Fibroblast of skin of right biceps (primary cell): ENCODE data around the gene LINC01488.

ENCODE experiments used
- DNase-seq: peaks from one replicate; pipeline ENCODE4 v3.0.0-alpha.2; 2013

Gene LINC01488

DNA sequence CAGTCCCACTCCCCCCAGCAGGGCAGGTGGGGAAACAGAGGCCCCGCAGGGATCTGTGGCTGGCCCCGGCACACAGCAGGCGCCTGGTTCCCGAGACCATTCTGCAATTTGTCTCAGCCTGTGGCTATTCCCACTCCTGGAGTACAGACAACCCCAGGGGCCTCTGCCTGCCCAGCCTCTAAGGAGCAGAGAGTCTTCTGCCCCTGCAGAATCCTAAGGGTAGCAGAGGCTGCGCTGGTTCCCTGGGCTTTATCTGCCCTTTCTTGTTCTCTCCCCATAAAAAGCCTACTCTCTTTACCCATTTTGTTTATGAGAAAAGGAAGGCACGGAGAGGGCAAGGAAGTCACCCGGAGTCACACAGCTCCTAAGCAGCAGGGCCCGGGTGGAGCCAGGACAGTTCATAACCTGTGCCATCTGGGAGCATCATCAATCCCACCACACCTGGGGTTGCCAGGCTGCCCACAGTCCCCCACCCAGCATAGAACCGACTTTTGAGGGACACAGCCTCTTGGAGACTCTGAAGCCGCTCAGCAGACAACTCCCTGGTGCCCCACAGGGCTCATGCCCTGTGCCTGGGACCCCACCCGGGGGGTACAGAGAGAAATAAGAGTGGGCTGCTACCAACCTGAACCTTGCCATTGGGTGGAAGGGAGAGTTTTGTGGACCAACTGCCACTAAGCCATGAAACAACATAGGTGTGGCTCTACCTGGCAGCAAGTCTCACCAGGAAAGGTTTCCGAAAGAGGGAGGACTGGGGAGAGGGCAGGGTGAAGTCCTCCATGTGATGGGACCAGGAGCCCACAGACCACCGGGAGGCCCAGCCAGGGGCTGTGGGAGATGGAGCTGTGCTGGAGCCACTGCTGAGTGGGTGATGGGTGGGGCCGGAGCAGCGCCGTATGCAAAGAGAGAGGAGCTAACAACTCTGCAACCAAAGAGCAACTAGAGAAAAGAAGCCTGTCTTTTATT is 17.2 kb upstream of the LINC01488 start:
- no peak for DNase-seq

DNA sequence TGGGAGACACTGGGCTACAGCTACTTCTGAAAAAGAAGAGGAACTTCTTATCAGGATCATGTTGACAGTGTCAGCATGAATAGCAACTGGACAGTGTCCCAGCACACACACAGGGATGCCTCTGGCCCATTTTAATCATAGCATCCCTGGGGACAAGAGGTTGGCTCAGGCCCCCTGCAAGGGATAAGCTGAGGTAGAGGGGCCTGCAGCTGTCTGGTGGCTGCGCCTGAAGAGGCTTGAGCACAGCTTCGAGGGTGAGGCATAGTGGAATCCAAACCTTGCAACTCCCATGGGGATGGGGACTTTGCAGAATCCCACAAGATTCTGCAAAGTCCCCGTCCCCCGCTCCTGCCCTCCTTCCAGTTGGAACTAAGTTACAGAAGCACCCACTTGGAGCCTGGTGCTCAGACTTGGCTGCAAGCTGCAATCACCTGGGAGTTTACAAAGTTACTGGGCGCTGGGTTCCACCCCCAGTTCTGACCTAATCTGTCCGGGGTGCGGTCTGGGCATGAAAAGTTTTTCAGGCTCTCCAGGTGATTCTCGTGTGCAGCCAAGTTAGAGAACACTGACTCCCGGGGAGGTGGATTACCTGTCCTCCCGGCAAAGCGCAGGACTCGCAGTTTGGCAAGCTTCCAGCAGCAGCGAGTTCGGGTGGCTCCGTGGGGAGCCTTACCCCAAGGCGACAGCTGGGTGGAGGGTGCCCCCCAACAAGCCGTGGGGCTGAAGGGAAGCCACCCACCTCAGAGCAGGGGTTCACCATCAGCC is 16.0 kb upstream of the LINC01488 start:
- no peak for DNase-seq

DNA sequence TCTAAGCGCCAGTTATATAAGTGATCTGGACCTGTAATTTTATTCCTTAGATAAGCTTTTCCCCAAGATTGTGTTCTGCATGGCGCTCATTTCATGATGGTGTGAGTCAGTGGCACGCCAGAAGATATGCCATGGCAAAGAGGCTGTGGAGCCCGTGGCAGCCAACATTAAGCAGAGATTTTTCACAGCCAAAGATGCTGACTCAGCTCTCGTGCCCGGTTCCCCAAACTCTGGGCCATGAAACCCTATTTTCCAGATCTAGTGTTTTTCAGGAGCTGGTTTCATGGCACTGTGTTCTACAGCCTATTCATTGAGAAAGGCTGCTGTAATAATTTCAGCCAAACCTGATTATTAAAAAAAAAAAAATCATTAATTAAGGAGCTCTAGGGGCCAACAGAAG is 15.4 kb upstream of the LINC01488 start:
- DNase-seq, result no peak

DNA sequence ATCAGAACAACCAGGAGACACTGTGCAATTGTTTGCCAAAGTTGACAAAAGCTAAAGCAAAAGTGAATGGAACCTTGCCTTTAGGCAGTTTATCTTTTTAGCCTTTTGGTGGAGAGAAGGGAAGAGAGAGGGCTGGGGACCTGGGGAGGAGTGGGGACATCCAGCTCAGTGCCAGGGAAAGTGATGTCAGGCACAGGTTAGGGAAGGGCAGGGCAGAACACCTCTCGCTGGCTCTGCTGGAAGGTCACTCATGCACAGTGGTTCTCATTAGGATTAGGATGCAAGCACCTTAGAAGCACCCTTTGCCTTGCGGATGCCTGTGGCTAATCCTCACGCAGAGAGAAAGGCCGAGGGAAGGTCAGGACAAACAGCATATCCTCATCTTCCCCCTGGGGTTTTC is 14.3 kb upstream of the LINC01488 start:
- DNase-seq, result no peak

DNA sequence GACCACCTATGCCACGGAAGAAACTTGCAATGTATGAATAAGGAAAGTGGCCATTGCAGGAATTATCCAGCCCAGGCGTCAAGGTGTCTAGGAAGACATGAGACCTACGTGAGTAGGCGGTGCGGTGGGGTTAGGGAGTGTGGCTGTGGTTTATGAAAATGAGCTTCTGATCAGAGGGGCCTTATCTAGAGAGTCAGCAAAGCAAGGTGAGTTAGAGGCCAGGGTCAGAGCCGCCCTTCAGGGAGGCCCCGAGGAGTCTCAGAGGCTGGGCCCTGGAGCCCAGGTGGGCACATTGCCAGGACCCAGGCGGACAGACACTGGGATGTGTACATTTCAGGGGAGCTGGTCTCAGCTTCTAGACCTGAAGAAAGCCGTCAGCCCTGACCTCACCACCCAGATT is 13.8 kb upstream of the LINC01488 start:
- DNase-seq, result no peak

DNA sequence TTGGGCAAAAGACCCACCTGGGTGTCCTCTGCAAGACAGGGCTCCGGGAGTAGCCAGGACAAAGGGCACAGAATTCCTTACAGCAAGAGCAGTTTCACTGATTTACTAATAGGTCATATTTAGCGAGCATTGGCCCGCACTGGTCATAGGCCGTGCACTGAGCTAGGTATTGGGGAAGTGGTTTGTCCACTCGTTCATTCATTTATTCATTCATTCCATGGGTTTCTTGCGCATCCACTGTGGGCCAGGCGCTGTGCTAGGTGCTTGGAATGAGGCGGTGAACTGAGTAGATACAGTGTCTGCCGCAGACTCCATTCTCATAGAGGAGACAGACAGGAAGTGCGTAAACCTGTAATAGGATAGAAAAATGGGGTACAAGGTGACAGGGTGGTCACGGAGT is 13.2 kb upstream of the LINC01488 start:
- DNase-seq, result no peak

DNA sequence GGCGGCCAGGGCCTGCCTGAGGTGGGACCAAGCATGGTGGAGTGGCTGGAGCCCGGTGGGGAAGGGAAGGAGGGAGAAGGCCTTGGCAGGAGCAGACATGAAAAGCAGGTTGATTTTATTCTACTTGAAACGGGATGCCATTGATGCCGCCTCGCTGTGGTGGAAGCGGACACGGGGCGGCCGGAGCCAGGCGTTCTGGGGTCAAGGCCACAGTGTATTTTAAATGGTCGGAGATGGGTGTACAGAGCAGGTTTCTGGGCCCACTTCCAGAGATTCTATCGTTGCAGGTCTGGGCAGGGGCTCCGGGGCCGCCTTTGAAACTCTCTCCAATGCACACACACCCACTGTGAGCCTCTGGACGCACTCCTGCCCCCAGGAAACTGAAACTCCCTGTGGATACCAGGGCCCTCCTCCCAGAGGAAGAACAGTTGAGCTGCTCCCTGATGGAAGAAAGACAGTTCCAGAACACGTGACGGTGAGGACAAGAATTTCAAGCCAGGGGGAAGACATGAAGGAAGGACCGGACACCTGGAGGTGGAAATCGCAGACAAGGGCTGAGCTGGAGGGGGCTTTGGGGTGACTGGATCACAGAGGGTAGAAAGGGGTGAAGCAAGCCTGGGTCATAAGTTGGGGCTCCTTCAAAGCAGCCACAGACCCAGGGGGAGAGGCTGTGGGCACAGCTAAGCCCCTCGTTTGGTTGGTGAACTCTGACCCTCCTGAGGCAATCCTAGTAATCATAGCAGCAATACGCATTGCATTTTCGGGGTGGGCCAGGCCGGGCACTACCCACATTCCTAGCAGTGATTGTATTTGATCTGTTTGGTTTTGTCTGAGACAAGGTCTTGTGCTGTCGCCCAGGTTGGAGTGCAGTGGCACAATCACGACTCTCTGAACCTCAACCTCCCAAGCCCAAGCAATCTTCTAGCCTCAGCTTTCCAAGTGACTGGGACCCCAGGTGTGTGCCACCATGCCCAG is 12.3 kb upstream of the LINC01488 start:
- no peak for DNase-seq

DNA sequence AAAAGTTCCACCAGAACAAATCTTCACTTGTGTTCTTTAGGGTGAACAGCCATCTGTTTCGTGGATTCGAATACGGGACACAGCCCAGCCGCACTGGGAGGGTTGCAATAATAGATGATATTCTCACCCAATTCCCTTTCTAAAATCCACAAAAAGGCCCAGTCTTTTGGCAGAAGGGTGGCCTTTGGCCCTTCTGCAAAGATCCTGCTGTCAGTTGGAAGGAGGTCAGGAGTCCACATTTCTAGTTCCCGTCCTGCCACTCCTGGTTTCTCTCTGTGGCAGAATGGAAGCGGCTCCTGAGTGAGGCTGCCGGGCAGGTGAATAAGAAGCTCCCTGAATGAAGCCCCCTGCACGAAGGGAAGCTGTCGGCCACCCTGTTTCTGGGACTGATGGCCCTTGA is 11.2 kb upstream of the LINC01488 start:
- no peak for DNase-seq

DNA sequence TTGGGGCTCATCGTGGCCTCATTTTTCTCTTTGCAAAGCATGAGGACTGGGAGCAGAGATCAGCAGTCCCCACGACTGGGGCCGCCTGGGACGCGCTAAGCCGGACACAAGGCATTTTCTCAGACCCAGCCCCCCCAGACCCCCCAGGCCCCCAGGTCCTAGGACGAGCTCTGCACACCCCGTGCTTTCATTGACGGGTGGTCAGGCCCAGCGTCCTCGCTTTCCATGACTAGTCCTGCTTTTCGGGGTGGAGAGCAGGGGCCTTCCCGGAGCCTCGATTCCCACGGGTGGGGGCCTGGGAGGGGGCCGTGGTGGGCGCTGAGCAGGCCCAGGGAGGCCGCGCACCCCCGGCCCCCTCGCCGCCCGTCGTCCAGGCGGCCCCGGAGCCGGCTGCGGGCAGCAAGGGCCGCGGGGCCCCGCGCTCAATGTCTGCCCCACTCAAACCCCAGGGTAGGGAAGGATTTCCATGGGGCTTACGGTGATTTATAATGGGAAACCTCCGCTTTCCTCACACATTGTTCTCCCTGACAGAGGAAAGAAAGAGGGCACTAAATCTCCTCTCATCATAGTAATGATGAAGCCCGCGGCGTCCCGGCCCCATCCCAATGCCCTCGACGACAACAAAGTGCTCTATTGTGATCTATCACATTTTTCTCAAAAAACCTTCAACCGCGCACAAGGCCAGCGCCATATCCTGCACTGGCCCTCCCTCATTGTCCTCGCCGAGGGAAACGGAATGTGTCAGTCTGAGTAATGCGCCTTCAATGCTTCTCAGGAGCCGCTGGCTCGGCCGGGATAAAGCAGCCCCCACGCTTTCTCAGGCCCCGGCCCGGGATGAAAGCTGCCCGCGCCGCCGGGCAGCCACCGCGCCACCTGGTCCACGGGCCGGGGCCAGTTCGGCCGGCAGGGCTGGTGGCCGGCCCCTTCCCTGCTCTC is 10.4 kb upstream of the LINC01488 start:
- peak; percentile 83 for DNase-seq

DNA sequence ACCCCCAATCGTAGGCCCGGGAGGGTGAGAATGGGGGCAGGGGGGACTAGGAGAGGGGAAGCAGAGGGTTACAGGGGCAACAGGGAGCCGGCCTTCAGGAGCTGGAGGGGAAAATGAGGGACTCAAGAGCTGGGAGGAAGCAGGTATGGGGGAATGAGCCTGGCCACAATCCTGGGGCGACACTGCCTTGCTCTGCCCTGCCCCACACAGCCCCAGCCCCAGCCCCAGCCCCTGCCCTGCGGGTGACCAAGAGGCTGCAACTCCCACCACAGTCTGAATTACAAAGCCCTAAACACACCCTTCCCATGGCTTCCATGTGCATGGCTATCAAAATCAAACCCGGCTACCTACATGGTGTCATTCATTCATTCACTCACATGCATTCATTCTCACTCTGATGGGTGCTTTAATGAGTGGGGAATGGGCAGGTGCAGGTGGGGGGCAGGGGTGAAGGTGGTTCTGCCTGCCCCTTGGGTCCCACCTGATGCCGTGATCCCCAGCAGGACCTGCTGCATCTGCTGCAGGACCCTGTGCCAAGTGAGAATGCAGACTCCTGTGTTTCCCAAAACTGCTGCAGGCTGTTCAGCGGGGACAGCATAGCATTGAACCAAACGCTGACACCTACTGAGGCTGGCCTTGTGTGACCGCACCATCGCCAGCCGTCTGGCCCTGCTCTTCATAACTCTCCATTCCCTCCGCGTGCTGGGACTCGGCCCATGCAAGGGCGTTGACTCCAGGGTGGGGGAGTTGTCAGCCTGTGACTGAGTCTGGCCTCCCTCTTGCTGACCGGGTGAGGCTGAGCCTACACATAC is 9.5 kb upstream of the LINC01488 start:
- DNase-seq, result no peak

DNA sequence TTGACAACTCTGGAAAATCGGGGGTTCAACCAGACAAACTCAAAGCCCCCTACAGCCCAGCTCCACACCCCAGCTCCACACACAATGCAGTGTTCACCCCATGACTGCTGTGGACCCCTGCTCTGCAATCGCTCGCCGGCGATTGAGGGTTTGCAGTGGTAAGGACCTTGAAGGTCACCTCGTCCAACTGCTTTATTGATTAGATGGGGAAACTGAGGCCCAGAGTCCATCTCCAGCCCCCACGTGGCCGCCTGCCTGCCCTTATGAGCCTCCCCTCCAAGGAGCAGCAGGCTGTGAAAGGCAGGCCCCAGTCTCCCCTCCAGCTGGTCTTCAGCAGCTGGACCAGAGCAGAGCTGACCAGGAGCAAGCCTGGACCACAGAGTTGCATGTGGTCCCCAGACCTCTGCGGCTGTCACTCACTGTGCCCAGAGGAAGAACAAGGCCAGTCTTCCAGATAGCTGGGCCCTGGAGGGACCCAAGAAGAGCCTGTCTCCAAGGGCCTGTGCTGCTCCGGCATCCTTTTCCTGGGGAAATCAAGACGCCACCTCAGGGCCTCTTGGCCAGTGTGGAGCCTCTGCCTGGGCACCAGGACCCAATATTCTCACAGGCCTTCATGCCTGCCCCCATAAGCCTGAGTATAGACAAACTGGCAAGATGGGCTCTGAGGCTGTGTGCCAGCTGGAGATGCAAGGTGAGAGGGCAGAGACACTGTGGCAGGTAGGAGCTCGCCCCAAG is 8.8 kb upstream of the LINC01488 start:
- DNase-seq, result no peak

DNA sequence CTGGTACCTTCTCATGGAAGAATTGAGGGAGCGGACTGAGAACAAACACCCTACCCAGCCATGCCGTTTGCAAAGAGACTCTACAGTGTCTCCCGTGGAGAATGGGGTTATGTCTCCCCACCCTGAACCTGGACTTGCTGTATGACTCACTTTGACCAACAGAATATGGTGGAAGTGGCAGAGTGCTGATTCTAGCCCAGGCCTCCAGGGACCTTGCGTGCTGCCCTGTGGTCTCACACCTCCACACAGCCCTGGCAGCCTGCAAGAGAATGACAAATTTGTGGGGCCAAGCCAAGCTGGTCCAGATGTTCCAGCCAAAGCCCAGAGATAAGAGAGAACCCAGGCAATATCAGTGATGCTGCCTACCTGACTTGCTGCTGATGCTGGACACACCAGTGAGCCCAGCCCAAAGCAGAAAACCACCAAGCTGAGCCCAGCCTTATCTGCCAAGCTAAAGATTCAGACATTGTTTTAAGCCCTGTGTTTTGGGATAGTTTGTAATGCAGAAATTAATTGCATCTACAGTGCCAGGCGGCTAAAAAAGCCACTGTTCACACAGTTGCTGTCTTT is 8.1 kb upstream of the LINC01488 start:
- DNase-seq, result no peak

DNA sequence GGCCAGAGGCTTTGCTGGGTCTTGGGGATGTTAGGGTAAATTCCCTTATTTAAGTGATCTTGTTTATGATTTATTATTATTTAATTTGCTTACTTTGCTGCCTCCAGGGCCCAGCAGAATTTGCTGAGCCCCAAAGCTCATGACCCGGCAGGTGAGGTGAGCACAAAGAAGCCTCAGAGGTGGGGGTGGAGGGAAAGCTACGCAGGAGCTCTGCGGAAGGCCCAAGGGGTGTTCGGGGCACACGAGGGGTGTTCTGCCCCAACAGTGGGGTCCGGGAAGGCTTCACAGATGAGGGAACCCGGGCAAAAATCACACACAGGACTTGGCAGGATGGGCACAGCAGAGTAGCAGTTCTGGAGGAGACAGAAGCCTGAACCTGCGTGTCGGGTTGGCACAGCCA is 6.7 kb upstream of the LINC01488 start:
- DNase-seq, result no peak

DNA sequence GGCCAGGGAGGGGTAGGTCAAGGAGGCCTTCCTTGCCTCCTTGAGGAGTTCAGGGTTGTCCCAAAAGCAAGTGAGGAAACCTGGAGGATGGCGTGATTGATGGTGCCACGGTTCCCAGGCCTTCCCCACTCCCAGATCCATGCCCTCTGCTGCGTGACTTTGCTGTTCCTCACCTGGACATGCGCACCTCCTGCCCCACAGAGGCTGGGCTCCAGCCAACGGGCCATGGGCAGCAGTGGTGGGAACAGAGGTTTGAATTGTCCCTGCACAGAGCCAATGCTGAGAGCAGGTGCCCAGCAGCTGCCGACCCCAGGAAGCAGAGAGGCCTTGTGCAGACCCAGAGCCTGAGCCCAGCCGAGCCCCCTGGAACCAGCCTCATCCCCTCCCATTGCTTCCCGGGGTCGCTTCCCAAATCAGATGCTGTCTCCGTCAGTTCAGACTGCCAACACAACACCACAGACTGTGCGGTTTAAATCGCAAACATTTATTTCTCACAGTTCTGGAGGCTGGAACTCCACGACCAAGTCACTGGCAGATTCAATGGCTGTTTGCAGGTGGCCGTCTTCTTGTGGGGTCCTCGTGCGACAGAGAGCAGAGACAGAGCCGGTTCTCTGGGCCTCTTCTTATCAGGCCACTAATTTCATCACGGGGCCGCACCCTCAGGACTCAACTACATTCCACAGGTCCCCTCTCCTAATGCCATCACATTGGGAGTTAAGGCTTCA is 6.2 kb upstream of the LINC01488 start:
- no peak for DNase-seq

DNA sequence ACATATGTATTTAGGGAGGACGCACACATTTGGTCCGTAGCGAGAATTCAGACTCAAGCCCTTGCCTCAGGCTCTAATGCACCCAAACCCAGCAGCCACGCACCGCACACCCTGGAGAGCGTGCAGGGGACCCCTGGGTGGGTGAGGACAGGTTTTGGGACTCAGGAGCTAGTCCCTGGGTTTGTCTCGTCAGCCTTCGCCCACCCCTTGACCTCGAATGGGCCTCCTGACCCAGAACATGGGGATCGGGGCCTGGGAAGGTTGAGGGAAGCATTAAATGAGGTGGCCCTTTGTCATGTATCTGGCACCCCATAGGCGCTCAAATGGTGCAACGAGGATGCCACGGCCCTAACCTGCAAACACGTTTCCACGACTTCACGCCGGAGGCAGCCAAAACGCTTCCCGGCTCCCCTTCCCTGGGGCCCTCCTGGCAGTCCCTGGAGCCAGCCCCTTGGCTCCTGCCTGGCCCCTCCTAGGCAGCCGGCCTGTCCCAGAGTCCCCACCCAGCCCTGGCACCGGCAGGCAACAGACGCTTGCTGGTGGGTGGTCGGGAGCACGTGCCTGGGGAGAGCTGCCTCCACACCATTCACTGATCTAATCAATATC is 5.5 kb upstream of the LINC01488 start:
- no peak for DNase-seq

DNA sequence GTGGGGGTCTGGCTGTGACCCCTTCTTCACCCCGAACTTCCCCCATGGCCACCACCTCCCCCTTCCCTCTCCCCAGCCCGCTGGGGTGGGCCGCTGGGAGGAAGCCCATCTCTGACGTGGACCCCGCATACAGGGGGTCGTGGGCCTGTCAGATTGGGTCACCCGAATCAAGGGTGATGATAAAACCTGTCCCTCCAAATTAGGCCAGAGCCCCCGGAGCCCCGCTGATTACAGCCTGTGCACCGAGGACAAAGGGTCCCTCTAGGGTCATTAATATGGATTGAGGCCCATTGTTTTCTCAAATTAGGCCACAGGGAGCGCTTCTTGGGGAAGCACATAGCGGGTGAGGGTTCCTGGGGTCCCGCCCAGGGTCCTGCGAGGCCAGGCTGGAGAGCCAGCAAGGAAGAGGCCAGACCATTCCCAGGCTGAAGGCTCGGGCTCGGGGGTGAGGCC is 4.9 kb upstream of the LINC01488 start:
- no peak for DNase-seq

DNA sequence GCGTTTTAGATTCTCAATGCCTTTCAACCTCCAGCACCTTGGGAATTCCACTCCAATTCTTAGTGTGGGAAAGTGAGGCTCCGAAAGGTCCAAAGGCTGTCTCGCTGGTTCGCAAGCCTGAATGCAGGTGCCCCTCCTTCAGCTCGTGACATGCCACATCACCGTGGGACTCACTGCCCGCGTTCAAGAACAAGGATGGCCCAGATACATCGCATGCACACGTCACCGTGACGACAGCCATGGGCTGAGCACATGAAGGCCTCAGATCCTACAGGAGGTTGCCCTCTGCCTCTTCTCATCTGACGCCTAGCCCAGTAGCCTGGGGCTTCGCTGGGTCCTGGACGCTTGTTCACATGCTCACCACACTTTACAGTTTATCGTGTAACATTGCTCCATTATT is 4.4 kb upstream of the LINC01488 start:
- DNase-seq, result no peak

DNA sequence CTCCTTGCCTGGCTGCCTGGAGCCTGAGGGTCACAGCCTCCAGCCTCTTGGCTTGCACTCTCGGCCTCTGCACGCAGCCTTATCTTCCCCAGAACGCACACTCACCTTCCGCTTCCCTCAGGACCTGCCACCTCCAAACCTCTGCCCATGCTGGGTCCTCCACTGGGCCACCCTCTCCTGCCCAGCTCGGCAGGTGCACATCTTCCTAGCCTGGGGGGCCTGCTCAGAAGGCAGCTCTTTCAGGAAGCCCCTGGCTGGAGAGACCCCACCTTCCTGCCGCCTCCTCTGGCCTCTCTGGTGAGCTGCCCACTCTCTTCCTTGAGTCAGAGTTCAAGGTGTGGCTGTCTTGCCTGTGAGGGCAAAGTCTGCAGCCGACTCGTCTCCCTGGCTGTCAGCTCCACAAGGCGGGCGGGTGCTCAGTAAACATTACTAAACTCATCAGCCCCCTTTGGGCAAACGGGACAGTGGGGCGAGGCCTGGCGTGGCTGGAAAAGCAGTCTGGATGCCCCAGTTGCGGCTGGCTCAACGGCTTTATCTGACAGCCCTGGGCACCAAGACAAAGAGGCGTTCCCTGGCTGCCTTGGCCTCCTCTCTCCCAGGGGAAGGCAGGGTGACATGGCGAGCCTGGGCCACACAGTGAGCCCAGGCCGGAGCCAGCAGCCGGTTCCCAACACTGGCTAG is 1.7 kb upstream of the LINC01488 start:
- DNase-seq, result no peak
